B cell (primary cell): Measurements from ENCODE around the gene PPM1J. TPM values are rescaled to one million over a fixed set of nuclear protein-coding genes. Genes with fewer than 3 reads are reported as not detected.

Experiments used
- ATAC-seq: fragments of 200-7000 bp; cut with Tn5 transposase; one replicate; pipeline ENCODE4 v1.10.0; 2021; ENCODE audit warnings: low read depth, mild to moderate bottlenecking, moderate number of reproducible peaks, moderate library complexity
- CTCF ChIA-PET: fragments of 350-600 bp; sonication (Branson Sonifier 250); formaldehyde crosslinking; loops from one replicate; lab custom pipeline; 2021; ENCODE audit warnings: antibody characterized with exemption, inconsistent platforms; lab: Charles Lee
- POLR2A ChIA-PET: fragments of 350-600 bp; sonication (Branson Sonifier 250); formaldehyde crosslinking; loops from one replicate; lab custom pipeline; 2021; ENCODE audit warnings: antibody characterized with exemption; lab: Charles Lee
- DNase-seq: peaks from one replicate; pipeline ENCODE4 v3.0.0; 2013
- H2AFZ ChIP-seq: 2 replicates; pipeline ENCODE4 v1.6.1; 2012; ENCODE audit warnings: mild to moderate bottlenecking, low read depth, low read length; ENCODE audit not compliant: insufficient read depth, poor library complexity, severe bottlenecking
- H3K27ac ChIP-seq, 2 donors: 1 replicate in 1 of 2; 2 replicates in 1 of 2; pipeline ENCODE4 v1.5.1; 2012 to 2013; ENCODE audit warnings: low read length in 2 of 2, mild to moderate bottlenecking in 2 of 2, moderate library complexity in 1 of 2
- H3K27me3 ChIP-seq, 4 experiments: fragments of 200-600 bp in 1 of 4; sonication (generic) in 1 of 4; replicated peaks in 1 of 4; 1 replicate in 2 of 4; 2 replicates in 2 of 4; pipeline versions ENCODE4 v1.6.1 to v1.7.0; 2013 to 2016; ENCODE audit warnings: low read length in 3 of 4, mild to moderate bottlenecking in 2 of 4, mixed read lengths in 1 of 4, moderate library complexity in 1 of 4; ENCODE audit not compliant: insufficient read depth in 4 of 4, control insufficient read depth in 3 of 4; ENCODE audit errors: control extremely low read depth in 1 of 4
- H3K36me3 ChIP-seq, 2 experiments: replicated peaks in 1 of 2; 1 replicate in 1 of 2; 2 replicates in 1 of 2; pipeline versions ENCODE4 v1.6.1 to v1.7.1; 2013; ENCODE audit warnings: low read length in 1 of 2; ENCODE audit not compliant: insufficient read depth in 2 of 2, control insufficient read depth in 1 of 2; ENCODE audit errors: control extremely low read depth in 1 of 2, extremely low read depth in 1 of 2
- H3K4me1 ChIP-seq, 2 donors: fragments of 200-600 bp in 1 of 2; sonication (generic) in 1 of 2; 1 replicate in 1 of 2; 2 replicates in 1 of 2; pipeline versions ENCODE4 v1.5.1 to v1.6.1; 2013 to 2017; ENCODE audit warnings: low read length in 2 of 2; ENCODE audit not compliant: control insufficient read depth in 2 of 2, insufficient read depth in 2 of 2
- H3K4me2 ChIP-seq: replicated peaks from 2 replicates; pipeline ENCODE3; 2012; ENCODE audit warnings: mild to moderate bottlenecking, low read depth, low read length; ENCODE audit not compliant: poor library complexity, severe bottlenecking
- H3K4me3 ChIP-seq, 5 experiments: fragments of 200-600 bp in 1 of 5; sonication (generic) in 1 of 5; 1 replicate in 3 of 5; 2 replicates in 2 of 5; pipeline versions ENCODE4 v1.5.1 to v1.7.0; 2011 to 2016; ENCODE audit warnings: low read length in 4 of 5, mild to moderate bottlenecking in 4 of 5, low read depth in 2 of 5, control low read depth in 1 of 5, moderate library complexity in 1 of 5; ENCODE audit not compliant: insufficient read depth in 1 of 5; ENCODE audit errors: control extremely low read depth in 1 of 5, extremely low read depth in 1 of 5
- H3K79me2 ChIP-seq: fragments of 200-600 bp; sonication (generic); one replicate; pipeline ENCODE4 v1.6.0; 2016; ENCODE audit warnings: low read length; ENCODE audit not compliant: control insufficient read depth, insufficient read depth
- H3K9ac ChIP-seq: fragments of 200-600 bp; sonication (generic); 2 replicates; pipeline ENCODE4 v1.6.1; 2017; ENCODE audit warnings: mild to moderate bottlenecking, low read length, moderate library complexity
- H3K9me3 ChIP-seq, 3 donors: one replicate each; pipeline versions ENCODE4 v1.6.1 to v1.7.1; 2013; ENCODE audit warnings: low read length in 2 of 3; ENCODE audit not compliant: control insufficient read depth in 2 of 3, insufficient read depth in 1 of 3; ENCODE audit errors: control extremely low read depth in 1 of 3
- H4K20me1 ChIP-seq: 2 replicates; pipeline ENCODE4 v1.6.0; 2012; ENCODE audit warnings: mild to moderate bottlenecking, low read length; ENCODE audit not compliant: insufficient read depth, control insufficient read depth, poor library complexity, severe bottlenecking
- H3K27ac Mint-ChIP-seq: one replicate; pipeline ENCODE4 v1.8.0; 2021; ENCODE audit warnings: mixed read lengths
- H3K27me3 Mint-ChIP-seq: one replicate; pipeline ENCODE4 v1.8.0; 2021; ENCODE audit warnings: mixed read lengths
- H3K4me1 Mint-ChIP-seq: one replicate; pipeline ENCODE4 v1.8.0; 2021; ENCODE audit warnings: mixed read lengths
- H3K4me3 Mint-ChIP-seq: one replicate; pipeline ENCODE4 v1.8.0; 2021; ENCODE audit warnings: mixed read lengths
- H3K9me3 Mint-ChIP-seq: one replicate; pipeline ENCODE4 v1.8.0; 2022; ENCODE audit warnings: mixed read lengths; ENCODE audit not compliant: insufficient read depth
- CTCF ChIP-seq: fragments of 200-600 bp; IDR thresholded peaks from one replicate; pipeline ENCODE4 v1.8.0; 2022; ENCODE audit warnings: antibody characterized with exemption, mild to moderate bottlenecking
- WGBS: methylation state at CpG from one replicate; pipeline ENCODE4 v1.1.5; 2013; ENCODE audit warnings: missing lambda C conversion rate; ENCODE audit not compliant: insufficient coverage; 5-methylcytosine and 5-hydroxymethylcytosine counted together
- intact Hi-C: fragments of 100-400 bp; cut with micrococcal nuclease; formaldehyde crosslinking; loops from one replicate; pipeline ENCODE4 v1.10.0; 2022
- polyA plus RNA-seq: library from polyadenylated mRNA; depleted of rRNA; stranded (reverse); fragments of >200 nt; gene quantifications from 2 replicates; pipeline ENCODE4 v1.2.3, GENCODE V29; 2012
- total RNA-seq, 2 donors: library from RNA; stranded (reverse); fragments of 120-200 nt in 1 of 2; gene quantifications; 1 replicate in 1 of 2; 2 replicates in 1 of 2; pipeline versions ENCODE4 v1.2.3 to v1.2.4, GENCODE V29; 2013 to 2022

The PPM1J gene
- total and polyA plus RNA-seq, 2 donors (not counting 1 experiment from before 2014, with no cell fraction given) = 2.1 to 7.5 TPM

DNA sequence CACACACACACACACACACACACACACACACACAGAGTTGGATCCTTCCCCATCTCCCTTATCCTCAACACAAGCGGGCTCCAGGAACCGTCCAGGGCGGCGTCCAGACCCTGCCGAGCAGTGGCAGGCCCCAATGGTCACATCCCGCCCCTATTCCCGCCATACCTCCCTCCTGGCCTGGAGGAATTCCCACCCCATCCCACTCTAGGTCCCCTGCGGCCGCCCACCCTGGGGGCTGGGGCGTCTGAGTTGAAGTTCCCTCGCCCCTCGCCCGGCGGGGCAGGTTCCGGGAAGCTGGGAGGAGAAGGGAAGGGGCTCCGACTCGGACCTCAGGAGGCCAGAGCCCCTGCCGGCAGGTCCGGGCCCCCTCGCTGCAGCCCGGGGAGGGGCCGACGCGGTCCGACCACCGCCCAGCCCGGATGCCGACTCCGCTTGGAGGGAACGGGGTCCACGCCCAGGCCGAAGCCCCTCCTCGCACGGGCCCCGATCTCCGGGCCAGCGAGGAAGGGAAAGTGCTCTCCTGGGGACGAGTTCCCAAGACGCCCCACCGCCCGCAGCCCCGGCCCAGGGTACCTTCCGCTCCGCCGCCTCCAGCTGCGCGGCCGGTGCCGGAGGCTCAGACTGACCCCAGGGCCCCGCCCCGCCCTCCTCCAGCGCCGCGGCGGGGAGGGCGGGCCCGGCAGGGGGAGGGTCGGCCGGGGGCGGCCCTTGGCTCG is 8.5 kb downstream of the PPM1J start, which contains the start of gene RHOC:
Gene RHOC, minus strand, starts transcription at position 623 of the 716 bp plus-strand sequence. CDS start 3,328 bp downstream, outside the sequence.
- no peaks in the 10 kb centered on the region for H3K27me3 ChIP-seq
- POLR2A ChIA-PET = interaction anchor here (0.6 kb wide), 1 partner anchor 24 kb away, joined by 4 read pairs; no protein-coding TSS in a partner anchor
- intact Hi-C loops = loop anchor here (1.0 to 2.0 kb wide), 7 partner anchors 9 to 316 kb away; partner anchors contain the start of genes CAPZA1, PPM1J, SLC16A1 and ST7L
- H3K4me1 ChIP-seq = peaks cover 38 to 50% of the 10 kb centered on the region in 2 donors
- H3K79me2 ChIP-seq = no peaks in the 10 kb centered on the region
- peak within 1 kb of the TSS in 1 of 2 donors; percentile 49 for H3K27ac ChIP-seq
- Mint-ChIP-seq H3K4me1 (peaks cover 54% of the 10 kb centered on the region), H3K27ac (peak within 1 kb of the TSS; percentile 81), H3K9me3 (no peaks in the 10 kb centered on the region), H3K27me3 (no peaks in the 10 kb centered on the region), H3K4me3 (peak within 1 kb of the TSS; percentile 88)
- no peaks in the 10 kb centered on the region for H3K36me3 ChIP-seq
- no peak for TF ChIP-seq CTCF
- peak within 1 kb of the TSS; percentile 76 for H2AFZ ChIP-seq
- peak within 1 kb of the TSS; percentile 92 for H3K4me2 ChIP-seq
- H3K4me3 ChIP-seq = peak within 1 kb of the TSS in 4 of 5 experiments; percentile 56 to 74 (median 66)
- CTCF ChIA-PET = interaction anchor here (1.6 to 6.6 kb wide), 9 partner anchors 10 to 349 kb away, joined by 5 to 122 read pairs (median 9); partner anchors contain the start of genes CAPZA1, MOV10, PPM1J and ST7L
- H3K9ac ChIP-seq = peak within 1 kb of the TSS; percentile 79
- DNase-seq (no peak), ATAC-seq (peak; percentile 85)
- WGBS = 7% methylated on average over 58 of the region's 61 CpGs
- no peaks in the 10 kb centered on the region for H4K20me1 ChIP-seq
- no peaks in the 10 kb centered on the region for H3K9me3 ChIP-seq
